ENCODE measurements around the gene SPAG8.

The SPAG8 gene

DNA sequence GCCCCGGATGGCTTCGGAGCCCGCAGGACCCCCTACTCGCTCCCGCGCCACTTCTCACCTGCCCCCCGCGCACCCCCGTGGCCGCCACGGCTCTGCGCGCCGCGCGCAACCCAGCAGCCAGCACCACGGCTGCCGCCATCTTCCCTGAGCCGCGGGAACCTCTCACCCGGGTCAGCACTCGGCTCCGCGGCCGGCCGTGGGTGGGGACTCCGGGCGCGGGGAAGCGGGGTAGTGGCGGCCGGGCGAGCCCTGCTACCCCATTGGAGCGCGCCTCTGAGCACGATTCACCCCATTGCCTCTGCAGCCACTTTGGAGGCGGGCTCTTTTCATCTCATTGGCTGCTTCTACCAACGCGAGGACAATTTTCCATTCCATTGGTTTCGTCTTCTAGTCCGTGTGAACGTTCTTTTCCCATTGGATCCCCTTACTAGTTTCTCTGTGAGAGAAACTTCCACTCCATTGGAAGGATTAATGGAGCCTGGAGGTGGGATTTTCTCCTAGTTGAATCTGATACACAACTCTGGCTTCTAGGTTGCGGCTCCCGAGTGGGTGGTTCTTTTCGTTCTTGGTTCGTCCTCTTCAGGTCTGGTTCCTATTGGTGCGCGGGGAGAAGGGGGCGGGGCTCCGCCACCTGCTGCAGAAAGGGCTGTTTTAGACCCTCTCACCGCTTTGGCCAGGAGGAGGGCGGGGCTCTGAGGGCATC, 2.9 kb upstream of the SPAG8 start, which contains the start of gene HINT2:
Gene HINT2 (minus strand): TSS at position 202 of the 703 bp plus-strand sequence. CDS start 63 bp downstream, at position 139.
- Histone ChIP-seq H3K4me1 (ENCODE audit: insufficient read depth, insufficient read length) (peaks cover 5% of the 10 kb centered on the region), H3K4me3 (ENCODE audit: insufficient read length, low read depth) (peak within 1 kb of the TSS; percentile 91), H3K9ac (ENCODE audit: insufficient read length, low read depth) (peak within 1 kb of the TSS; percentile 97), H3K9me3 (ENCODE audit: insufficient read depth, low read length) (no peaks in the 10 kb centered on the region), H3K36me3 (ENCODE audit: insufficient read depth, insufficient read length, low read length) (peaks cover 3% of the 10 kb centered on the region), H3K27me3 (ENCODE audit: insufficient read depth, insufficient read length) (peaks cover 8% of the 10 kb centered on the region)
- DNase-seq (ENCODE audit: low read depth, low spot score) = peak; percentile 97
- peak; percentile 28 for TF ChIP-seq YY1 (IDR thresholded peaks at IDR 0.05; ENCODE audit: insufficient read depth, insufficient read length)
- TF ChIP-seq SUZ12 (IDR thresholded peaks at IDR 0.05; ENCODE audit: extremely low read depth, insufficient read depth, insufficient read length) = no peak

DNA sequence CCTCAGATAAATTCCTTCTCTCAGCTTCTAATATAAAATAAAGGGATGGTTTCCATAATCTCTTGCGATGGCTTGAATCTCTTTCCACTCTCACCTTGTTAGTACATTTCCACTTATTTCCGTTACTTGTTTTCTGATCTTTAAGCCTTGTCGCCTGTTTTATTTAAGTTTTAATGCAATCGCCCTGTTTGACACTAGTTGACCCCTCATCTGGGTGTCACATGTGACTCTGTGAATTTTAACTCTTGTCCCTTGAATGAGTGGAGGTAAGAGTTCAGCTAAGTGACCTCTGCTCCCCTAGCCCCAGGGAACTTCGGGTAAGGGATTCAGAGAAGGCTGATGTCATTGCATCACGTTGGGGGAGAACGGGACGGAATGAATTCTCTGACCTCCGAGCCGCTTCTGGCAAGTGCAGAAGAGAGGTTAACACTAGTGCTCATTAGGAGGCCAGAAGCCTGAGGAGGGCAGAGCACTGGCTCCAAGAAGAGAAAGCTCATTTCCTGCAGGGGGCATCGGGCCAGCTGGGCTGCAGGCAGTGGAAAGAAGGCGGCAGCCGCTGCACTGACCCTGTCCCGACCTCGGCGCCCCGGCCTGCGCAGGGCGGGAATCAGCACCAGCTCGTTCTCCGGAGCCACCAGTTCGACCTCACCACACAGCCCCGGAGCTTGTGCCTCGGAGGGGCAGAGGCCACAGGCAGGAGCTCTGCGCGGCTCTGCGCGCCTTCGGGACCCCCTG, 2.2 kb upstream of the SPAG8 start:
- no peaks in the 10 kb centered on the region for H3K9me3 ChIP-seq (ENCODE audit: insufficient read depth, low read length)
- H3K36me3 ChIP-seq (ENCODE audit: insufficient read depth, insufficient read length, low read length) = peaks cover 10% of the 10 kb centered on the region
- H3K9ac ChIP-seq (ENCODE audit: insufficient read length, low read depth) = peak overlapping the region; percentile 97
- peak; percentile 81 for DNase-seq (ENCODE audit: low read depth, low spot score)
- peaks cover 8% of the 10 kb centered on the region for H3K27me3 ChIP-seq (ENCODE audit: insufficient read depth, insufficient read length)
- H3K4me1 ChIP-seq (ENCODE audit: insufficient read depth, insufficient read length) = peaks cover 5% of the 10 kb centered on the region
- TF ChIP-seq YY1 (IDR thresholded peaks at IDR 0.05; ENCODE audit: insufficient read depth, insufficient read length) (no peak), SUZ12 (IDR thresholded peaks at IDR 0.05; ENCODE audit: extremely low read depth, insufficient read depth, insufficient read length) (no peak), ZNF274 (IDR thresholded peaks at IDR 0.05; ENCODE audit: low read depth, low read length) (no peak)
- peak overlapping the region; percentile 91 for H3K4me3 ChIP-seq (ENCODE audit: insufficient read length, low read depth)

DNA sequence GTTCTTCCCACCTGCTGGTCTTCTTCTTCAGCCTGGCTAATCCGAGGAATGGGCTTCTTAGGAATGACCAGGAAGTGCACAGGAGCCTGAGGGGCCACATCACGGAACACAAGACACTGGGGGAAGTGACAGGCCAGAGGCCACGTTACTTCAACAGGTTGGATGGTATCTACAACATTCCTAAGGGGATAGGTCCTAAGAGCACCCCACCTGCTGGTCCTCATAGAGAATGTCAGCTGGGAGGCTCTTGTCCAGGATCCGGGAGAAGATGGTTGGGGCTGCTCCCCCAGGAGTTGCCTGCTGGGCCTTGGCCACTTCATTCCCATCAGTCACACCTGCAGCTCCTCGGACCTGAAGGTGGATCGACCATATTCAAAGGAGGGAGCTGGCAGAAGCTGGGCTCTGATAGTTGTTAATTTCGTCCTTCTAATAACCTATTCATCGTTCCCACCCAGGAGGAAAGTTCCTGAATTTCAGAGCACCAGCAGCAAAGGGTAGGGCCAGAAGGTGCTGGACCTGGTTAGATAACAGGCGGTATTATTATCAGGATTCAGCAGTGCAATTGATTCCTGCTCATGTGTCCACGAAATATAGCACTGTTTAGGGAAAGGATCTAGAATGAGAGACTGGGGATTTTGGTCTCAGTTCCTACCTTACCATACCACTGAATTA, 1.5 kb upstream of the SPAG8 start:
- Histone ChIP-seq H3K9ac (ENCODE audit: insufficient read length, low read depth) (peak overlapping the region; percentile 97), H3K4me3 (ENCODE audit: insufficient read length, low read depth) (no peak overlapping the region), H3K9me3 (ENCODE audit: insufficient read depth, low read length) (no peaks in the 10 kb centered on the region), H3K4me1 (ENCODE audit: insufficient read depth, insufficient read length) (peaks cover 5% of the 10 kb centered on the region), H3K36me3 (ENCODE audit: insufficient read depth, insufficient read length, low read length) (peaks cover 17% of the 10 kb centered on the region), H3K27me3 (ENCODE audit: insufficient read depth, insufficient read length) (peaks cover 8% of the 10 kb centered on the region)
- DNase-seq (ENCODE audit: low read depth, low spot score) = no peak
- TF ChIP-seq ZNF274 (IDR thresholded peaks at IDR 0.05; ENCODE audit: low read depth, low read length) = no peak
- TF ChIP-seq YY1 (IDR thresholded peaks at IDR 0.05; ENCODE audit: insufficient read depth, insufficient read length) = no peak
- no peak for TF ChIP-seq SUZ12 (IDR thresholded peaks at IDR 0.05; ENCODE audit: extremely low read depth, insufficient read depth, insufficient read length)

DNA sequence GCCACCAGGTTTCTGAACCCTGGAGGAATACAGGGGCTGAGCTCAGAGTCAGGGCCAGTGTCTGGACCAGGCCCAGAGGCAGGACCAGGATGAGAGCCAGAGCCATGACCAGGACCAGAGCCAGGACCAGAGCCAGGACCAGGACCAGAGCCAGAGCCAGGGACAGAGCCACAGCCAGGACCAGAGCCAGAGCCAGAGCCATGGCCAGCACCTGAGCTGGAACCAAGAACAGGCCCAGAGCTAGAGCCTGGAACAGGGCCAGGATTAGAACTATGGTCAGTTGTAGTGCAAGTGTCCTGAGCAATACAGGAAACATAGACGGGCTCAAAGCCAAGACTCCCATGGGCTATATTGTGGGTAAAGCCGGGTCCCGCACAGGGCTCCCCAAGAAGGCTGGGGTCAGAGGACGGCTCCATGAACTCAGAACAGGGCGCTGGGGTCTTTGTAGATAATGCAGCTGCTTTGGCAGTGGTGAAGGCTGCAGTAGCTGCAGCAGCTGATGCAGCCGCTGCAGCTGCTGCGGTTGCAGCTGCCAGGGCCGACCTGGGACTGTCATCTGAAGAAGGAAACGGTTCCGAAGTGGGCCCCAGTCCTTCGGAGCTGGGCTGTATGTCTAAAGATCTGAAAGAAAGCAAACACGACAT, 559 bp downstream of the SPAG8 start:
- peak overlapping the region; percentile 49 for H3K4me3 ChIP-seq (ENCODE audit: insufficient read length, low read depth)
- DNase-seq (ENCODE audit: low read depth, low spot score) = no peak
- peak overlapping the region; percentile 44 for H3K9ac ChIP-seq (ENCODE audit: insufficient read length, low read depth)
- peaks cover 34% of the 10 kb centered on the region for H3K36me3 ChIP-seq (ENCODE audit: insufficient read depth, insufficient read length, low read length)
- H3K27me3 ChIP-seq (ENCODE audit: insufficient read depth, insufficient read length) = peaks cover 8% of the 10 kb centered on the region
- H3K9me3 ChIP-seq (ENCODE audit: insufficient read depth, low read length) = no peaks in the 10 kb centered on the region
- TF ChIP-seq ZNF274 (IDR thresholded peaks at IDR 0.05; ENCODE audit: low read depth, low read length) (no peak), SUZ12 (IDR thresholded peaks at IDR 0.05; ENCODE audit: extremely low read depth, insufficient read depth, insufficient read length) (no peak), YY1 (IDR thresholded peaks at IDR 0.05; ENCODE audit: insufficient read depth, insufficient read length) (no peak)
- H3K4me1 ChIP-seq (ENCODE audit: insufficient read depth, insufficient read length) = peaks cover 5% of the 10 kb centered on the region

DNA sequence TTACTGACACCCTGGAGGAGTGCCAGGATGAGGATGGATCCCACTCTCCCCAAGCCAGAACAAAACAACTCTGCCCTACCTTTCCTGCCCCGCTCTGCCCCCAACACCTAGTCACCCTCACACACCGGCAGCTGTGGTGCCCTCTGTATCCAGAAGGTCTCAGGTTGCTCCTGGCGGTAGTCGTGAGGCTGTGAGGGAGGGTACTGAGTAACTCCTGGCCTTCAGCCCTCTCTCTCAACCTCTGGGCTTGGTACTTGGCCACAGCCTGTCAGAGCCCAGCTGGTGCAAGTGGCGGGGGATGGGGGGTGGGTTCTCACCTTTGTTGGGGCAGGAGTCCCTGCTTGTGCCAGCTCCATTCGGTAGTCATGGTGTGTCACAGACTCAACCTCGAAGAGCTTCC, 1.9 kb downstream of the SPAG8 start:
- Histone ChIP-seq H3K4me1 (ENCODE audit: insufficient read depth, insufficient read length) (peaks cover 5% of the 10 kb centered on the region), H3K36me3 (ENCODE audit: insufficient read depth, insufficient read length, low read length) (peaks cover 48% of the 10 kb centered on the region), H3K27me3 (ENCODE audit: insufficient read depth, insufficient read length) (peaks cover 8% of the 10 kb centered on the region), H3K9me3 (ENCODE audit: insufficient read depth, low read length) (no peaks in the 10 kb centered on the region), H3K9ac (ENCODE audit: insufficient read length, low read depth) (no peak overlapping the region), H3K4me3 (ENCODE audit: insufficient read length, low read depth) (no peak overlapping the region)
- no peak for DNase-seq (ENCODE audit: low read depth, low spot score)
- no peak for TF ChIP-seq ZNF274 (IDR thresholded peaks at IDR 0.05; ENCODE audit: low read depth, low read length)
- no peak for TF ChIP-seq SUZ12 (IDR thresholded peaks at IDR 0.05; ENCODE audit: extremely low read depth, insufficient read depth, insufficient read length)
- no peak for TF ChIP-seq YY1 (IDR thresholded peaks at IDR 0.05; ENCODE audit: insufficient read depth, insufficient read length)

DNA sequence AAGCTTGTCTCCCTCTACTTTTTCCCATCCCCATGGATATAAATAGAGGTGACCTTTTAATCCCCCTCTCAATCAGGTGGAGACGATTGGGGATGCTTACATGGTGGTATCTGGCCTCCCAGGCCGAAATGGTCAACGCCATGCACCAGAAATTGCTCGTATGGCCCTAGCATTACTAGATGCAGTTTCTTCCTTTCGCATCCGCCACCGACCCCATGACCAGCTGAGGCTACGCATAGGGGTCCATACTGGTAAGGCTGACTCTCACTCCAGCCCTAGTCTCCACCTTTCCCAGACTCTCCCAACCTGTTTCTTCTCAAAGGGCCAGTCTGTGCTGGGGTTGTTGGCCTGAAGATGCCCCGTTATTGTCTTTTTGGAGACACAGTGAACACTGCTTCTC, 3.6 kb downstream of the SPAG8 start:
- Histone ChIP-seq H3K36me3 (ENCODE audit: insufficient read depth, insufficient read length, low read length) (peaks cover 48% of the 10 kb centered on the region), H3K9ac (ENCODE audit: insufficient read length, low read depth) (no peak overlapping the region), H3K4me3 (ENCODE audit: insufficient read length, low read depth) (no peak overlapping the region), H3K4me1 (ENCODE audit: insufficient read depth, insufficient read length) (peaks cover 3% of the 10 kb centered on the region), H3K27me3 (ENCODE audit: insufficient read depth, insufficient read length) (peaks cover 8% of the 10 kb centered on the region), H3K9me3 (ENCODE audit: insufficient read depth, low read length) (no peaks in the 10 kb centered on the region)
- no peak for TF ChIP-seq YY1 (IDR thresholded peaks at IDR 0.05; ENCODE audit: insufficient read depth, insufficient read length)
- no peak for TF ChIP-seq ZNF274 (IDR thresholded peaks at IDR 0.05; ENCODE audit: low read depth, low read length)
- no peak for TF ChIP-seq SUZ12 (IDR thresholded peaks at IDR 0.05; ENCODE audit: extremely low read depth, insufficient read depth, insufficient read length)
- no peak for DNase-seq (ENCODE audit: low read depth, low spot score)

All from NT2/D1 (cell line).